Right lung (tissue), 5 donors: ENCODE measurements around the gene PDXK. TPM values are rescaled to one million over a fixed set of nuclear protein-coding genes. Genes with fewer than 3 reads are reported as not detected.

ENCODE experiments used
- DNase-seq, 2 donors: peaks; one replicate each; pipeline ENCODE4 v3.0.0-alpha.2; 2013
- polyA plus RNA-seq, 5 donors: library from polyadenylated mRNA; unstranded; fragments of 120-200 nt; gene quantifications; one replicate each; pipeline versions ENCODE4 v1.2.1 to v1.2.3, GENCODE V29; 2013; ENCODE audit warnings: inconsistent platforms in 1 of 5, low replicate concordance in 1 of 5; ENCODE audit not compliant: insufficient read length in 5 of 5, insufficient read depth in 1 of 5

PDXK gene
- polyA plus RNA-seq, 5 donors, result 37.0 to 54.2 (median 39.6) TPM

- no peak for DNase-seq
Measured at GRCh38 chr21:43778469-43779335, 59.8 kb downstream of the PDXK start.

GRCh38 chr21:43779660-43780059, 60.7 kb downstream of the PDXK start:
- DNase-seq, result no peak

GRCh38 chr21:43781846-43782245, 62.9 kb downstream of the PDXK start:
- DNase-seq, result no peak

GRCh38 chr21:43782431-43783097, 63.6 kb downstream of the PDXK start:
- DNase-seq, result no peak

GRCh38 chr21:43783098-43783700, 64.3 kb downstream of the PDXK start:
- DNase-seq, result no peak

GRCh38 chr21:43785134-43785533, 66.2 kb downstream of the PDXK start:
- no peak for DNase-seq

GRCh38 chr21:43786300-43786806, 67.4 kb downstream of the PDXK start:
- no peak for DNase-seq

GRCh38 chr21:43786807-43787440, 68.0 kb downstream of the PDXK start:
- DNase-seq, result no peak

- DNase-seq, result peak; percentile 94 to 96
Measured at GRCh38 chr21:43789276-43790009, 70.5 kb downstream of the PDXK start, which contains the start of gene RRP1. RRP1 (plus strand) TSS chr21:43789577; CDS start chr21:43789630, 53 bp downstream.

GRCh38 chr21:43790010-43790524, 71.1 kb downstream of the PDXK start:
- DNase-seq, result no peak

- DNase-seq, result no peak
Measured at GRCh38 chr21:43792406-43792805, 73.5 kb downstream of the PDXK start.

GRCh38 chr21:43793243-43793642, 74.3 kb downstream of the PDXK start:
- no peak for DNase-seq

- no peak for DNase-seq
Measured at GRCh38 chr21:43794311-43794710, 75.4 kb downstream of the PDXK start.

GRCh38 chr21:43794857-43795256, 75.9 kb downstream of the PDXK start:
- no peak for DNase-seq

GRCh38 chr21:43797415-43797814, 78.5 kb downstream of the PDXK start:
- DNase-seq, result no peak

GRCh38 chr21:43797925-43798715, 79.2 kb downstream of the PDXK start:
- no peak for DNase-seq

- DNase-seq, result no peak
Measured at GRCh38 chr21:43799301-43799840, 80.4 kb downstream of the PDXK start.

GRCh38 chr21:43800124-43800523, 81.2 kb downstream of the PDXK start:
- DNase-seq, result no peak

- no peak for DNase-seq
Measured at GRCh38 chr21:43800566-43800965, 81.6 kb downstream of the PDXK start.
